Measurements from ENCODE around the gene NDST1.

NDST1 gene

DNA sequence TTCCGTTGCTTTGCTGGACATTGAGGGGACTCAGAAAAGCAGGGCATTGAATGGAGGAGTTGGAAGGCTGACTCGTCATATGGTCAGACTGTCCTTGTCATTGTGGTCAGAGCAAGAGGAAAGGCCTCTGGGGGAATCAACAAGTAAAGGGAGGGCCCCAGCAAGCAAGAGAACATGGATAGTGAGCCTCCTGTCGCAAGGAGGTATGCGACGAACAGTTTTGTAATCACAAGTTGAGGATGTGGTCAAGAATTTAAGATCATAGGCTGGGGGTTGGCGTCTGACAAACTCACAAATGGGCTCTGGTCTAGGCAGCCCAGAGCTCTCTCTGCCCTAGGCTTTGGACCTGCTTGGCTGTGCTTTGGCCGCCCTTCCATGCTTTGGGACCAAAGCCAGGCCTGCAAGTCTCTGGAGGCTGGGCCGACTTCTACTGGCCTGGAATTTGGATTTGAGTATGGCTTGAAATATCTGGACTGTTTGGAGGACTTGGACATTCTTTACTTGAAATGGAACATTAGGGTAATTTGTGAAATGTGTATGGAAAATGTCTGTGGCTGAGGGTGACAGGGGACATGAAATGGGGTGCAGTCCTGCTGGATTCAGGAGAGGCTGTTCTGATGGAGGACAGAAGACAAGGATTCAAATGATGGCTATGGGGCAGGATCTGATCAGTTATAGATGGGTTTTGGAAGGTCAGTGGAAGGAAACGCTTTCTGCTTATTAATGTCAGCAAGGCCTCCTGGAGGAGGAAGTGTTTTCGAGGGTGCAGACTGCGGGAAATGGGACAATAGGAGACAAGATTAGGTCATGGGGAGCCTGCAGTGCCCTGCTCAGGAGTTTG lies 19.2 kb upstream of the NDST1 start:
- TF ChIP-seq, protein P1, sequence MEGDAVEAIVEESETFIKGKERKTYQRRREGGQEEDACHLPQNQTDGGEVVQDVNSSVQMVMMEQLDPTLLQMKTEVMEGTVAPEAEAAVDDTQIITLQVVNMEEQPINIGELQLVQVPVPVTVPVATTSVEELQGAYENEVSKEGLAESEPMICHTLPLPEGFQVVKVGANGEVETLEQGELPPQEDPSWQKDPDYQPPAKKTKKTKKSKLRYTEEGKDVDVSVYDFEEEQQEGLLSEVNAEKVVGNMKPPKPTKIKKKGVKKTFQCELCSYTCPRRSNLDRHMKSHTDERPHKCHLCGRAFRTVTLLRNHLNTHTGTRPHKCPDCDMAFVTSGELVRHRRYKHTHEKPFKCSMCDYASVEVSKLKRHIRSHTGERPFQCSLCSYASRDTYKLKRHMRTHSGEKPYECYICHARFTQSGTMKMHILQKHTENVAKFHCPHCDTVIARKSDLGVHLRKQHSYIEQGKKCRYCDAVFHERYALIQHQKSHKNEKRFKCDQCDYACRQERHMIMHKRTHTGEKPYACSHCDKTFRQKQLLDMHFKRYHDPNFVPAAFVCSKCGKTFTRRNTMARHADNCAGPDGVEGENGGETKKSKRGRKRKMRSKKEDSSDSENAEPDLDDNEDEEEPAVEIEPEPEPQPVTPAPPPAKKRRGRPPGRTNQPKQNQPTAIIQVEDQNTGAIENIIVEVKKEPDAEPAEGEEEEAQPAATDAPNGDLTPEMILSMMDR (conservative IDR thresholded peaks at IDR 0.05; ENCODE audit: low read depth): no peak
- ChIA-PET POLR2A (ENCODE audit: low non-redundant PET) (no interaction called here), CTCF (interaction anchor here (0.7 to 1.1 kb wide), 2 partner anchors 23 to 506 kb away, joined by 3 to 5 read pairs; no protein-coding TSS in a partner anchor)
- no peak for DNase-seq (ENCODE audit: low spot score)
- H3K27ac ChIP-seq: peak overlapping the region; percentile 90

DNA sequence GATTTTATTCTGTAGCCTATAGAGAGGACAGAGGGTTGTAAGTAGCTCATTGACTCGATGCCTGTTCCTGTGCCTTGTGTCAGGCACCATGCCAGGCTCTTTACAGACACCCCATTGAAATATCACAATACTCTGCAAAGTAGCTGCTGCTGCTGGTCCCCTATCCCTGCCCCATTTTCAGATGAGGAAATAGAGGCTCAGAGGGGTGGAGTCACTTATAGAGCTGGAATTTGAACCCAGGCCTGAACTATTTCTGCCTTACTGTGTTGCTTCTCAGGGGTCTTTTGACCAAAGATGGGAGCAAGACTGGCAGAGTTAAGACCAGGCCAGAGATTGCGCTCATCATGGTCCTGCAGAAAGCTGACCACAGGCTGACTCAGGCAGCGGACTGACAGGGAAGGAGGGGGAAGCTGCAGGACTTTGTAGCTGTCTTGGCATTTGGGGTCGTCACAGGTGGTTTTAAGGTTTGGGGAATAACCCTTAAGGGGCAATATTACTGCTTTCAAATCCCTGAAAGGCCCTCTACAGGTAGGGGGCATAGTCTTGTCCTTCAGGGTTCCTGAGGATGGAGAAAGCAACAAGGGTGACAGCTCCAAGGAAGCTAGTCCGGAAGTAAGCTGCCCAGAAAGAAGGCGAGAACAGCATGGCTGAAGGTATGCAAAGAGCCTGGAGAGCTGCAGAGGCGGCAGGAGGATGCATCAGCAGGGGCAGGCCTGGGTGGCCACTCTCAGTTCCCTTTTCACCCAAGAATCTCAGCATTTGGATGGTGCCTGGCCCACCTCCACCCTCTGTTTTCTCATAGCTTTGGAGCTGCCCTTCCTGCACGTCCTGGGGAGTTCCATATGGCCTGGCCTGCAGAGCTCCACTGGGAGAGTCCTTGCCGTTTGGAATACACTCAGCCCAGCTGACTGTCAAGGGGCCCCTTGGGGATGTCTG lies 18.3 kb upstream of the NDST1 start:
- peak overlapping the region; percentile 90 for H3K27ac ChIP-seq
- ChIA-PET CTCF (interaction anchor here (0.6 to 1.1 kb wide), 9 partner anchors 17 to 505 kb away, joined by 3 to 6 read pairs (median 3); no protein-coding TSS in a partner anchor), POLR2A (ENCODE audit: low non-redundant PET) (interaction anchor here (0.5 kb wide), 1 partner anchor 10 kb away, joined by 6 read pairs; no protein-coding TSS in a partner anchor)
- TF ChIP-seq, protein P1 (conservative IDR thresholded peaks at IDR 0.05; ENCODE audit: low read depth): no peak
- no peak for DNase-seq (ENCODE audit: low spot score)

DNA sequence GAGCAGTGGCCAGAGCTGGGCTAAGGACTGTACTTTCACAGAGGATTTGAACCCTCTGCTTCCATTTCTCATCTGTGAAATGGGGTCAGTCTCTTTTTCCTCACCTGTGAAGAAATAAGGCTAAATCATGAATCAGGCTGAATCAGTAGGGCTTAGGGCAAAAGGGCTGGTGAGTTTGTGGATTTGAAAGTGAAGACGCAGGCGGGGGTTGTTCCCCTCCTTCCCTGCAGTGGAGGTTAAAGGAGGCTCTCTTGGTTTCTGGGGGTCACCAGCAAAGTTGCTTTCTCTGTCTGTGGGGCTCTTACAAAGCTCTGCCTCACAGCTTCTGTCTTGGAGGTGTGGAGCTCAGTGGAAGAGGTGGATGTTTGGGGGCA lies 17.6 kb upstream of the NDST1 start:
- DNase-seq (ENCODE audit: low spot score): no peak
- CTCF ChIA-PET: interaction anchor here (0.6 to 1.1 kb wide), 6 partner anchors 16 to 43 kb away, joined by 3 to 6 read pairs (median 3); no protein-coding TSS in a partner anchor
- TF ChIP-seq, protein P1 (conservative IDR thresholded peaks at IDR 0.05; ENCODE audit: low read depth): no peak
- peak overlapping the region; percentile 90 for H3K27ac ChIP-seq
- POLR2A ChIA-PET (ENCODE audit: low non-redundant PET): interaction anchor here (0.5 kb wide), 1 partner anchor 10 kb away, joined by 6 read pairs; no protein-coding TSS in a partner anchor

DNA sequence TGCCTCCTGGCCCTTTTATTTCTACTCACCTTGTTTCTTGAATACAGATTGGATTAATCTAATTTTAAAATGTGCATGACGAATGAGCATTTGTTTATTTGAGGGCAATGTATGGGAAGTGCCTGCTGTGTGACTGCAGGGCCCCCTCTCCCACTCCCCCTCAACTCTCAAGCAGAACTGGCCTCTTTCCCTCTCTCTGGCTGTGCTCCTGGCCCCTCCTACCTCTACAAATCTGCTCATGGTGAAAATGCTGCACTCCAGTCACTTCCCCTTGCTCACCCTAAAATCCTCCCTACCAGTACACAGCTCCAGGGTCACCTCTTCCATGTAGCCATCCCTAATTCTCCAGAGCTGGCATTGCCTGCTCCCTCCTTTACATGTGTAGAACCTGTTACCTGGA lies 17.2 kb upstream of the NDST1 start:
- TF ChIP-seq, protein P1 (conservative IDR thresholded peaks at IDR 0.05; ENCODE audit: low read depth): no peak
- no peak for DNase-seq (ENCODE audit: low spot score)
- peak overlapping the region; percentile 90 for H3K27ac ChIP-seq
- POLR2A ChIA-PET (ENCODE audit: low non-redundant PET): interaction anchor here (0.9 kb wide), 1 partner anchor 18 kb away, joined by 3 read pairs; no protein-coding TSS in a partner anchor
- CTCF ChIA-PET: interaction anchor here (0.6 kb wide), 1 partner anchor 39 kb away, joined by 5 read pairs; no protein-coding TSS in a partner anchor

DNA sequence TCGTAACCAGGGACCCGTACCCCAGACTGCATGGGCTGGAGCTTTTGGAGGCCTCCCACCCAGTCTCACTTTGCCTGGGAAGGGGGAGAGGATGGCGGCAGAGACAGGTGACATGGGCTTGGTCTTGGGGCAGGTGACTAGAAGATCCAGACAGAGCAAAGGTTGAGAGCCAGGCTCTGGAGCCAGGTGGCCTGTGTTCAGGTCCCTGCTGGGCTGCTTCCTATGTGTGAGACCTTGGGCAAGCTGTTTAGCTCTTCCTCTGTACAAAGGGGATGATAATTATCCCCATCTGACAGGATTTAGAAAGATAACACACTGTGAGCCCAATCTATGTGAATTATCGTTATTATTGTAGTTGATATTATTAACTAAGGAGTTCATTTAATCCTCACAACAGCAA lies 16.1 kb upstream of the NDST1 start:
- ChIA-PET CTCF (interaction anchor here (0.8 to 1.1 kb wide), 2 partner anchors 26 to 42 kb away, joined by 3 to 4 read pairs; no protein-coding TSS in a partner anchor), POLR2A (ENCODE audit: low non-redundant PET) (interaction anchor here (0.9 to 1.3 kb wide), 2 partner anchors 18 to 19 kb away, joined by 3 to 13 read pairs; no protein-coding TSS in a partner anchor)
- peak overlapping the region; percentile 95 for H3K27ac ChIP-seq
- TF ChIP-seq, protein P1 (conservative IDR thresholded peaks at IDR 0.05; ENCODE audit: low read depth): no peak
- no peak for DNase-seq (ENCODE audit: low spot score)
